ENCODE results near the gene TRA2A.

- TF ChIP-seq, protein P1, sequence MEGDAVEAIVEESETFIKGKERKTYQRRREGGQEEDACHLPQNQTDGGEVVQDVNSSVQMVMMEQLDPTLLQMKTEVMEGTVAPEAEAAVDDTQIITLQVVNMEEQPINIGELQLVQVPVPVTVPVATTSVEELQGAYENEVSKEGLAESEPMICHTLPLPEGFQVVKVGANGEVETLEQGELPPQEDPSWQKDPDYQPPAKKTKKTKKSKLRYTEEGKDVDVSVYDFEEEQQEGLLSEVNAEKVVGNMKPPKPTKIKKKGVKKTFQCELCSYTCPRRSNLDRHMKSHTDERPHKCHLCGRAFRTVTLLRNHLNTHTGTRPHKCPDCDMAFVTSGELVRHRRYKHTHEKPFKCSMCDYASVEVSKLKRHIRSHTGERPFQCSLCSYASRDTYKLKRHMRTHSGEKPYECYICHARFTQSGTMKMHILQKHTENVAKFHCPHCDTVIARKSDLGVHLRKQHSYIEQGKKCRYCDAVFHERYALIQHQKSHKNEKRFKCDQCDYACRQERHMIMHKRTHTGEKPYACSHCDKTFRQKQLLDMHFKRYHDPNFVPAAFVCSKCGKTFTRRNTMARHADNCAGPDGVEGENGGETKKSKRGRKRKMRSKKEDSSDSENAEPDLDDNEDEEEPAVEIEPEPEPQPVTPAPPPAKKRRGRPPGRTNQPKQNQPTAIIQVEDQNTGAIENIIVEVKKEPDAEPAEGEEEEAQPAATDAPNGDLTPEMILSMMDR (conservative IDR thresholded peaks at IDR 0.05), result no peak
- TF ChIP-seq EZH2 (IDR thresholded peaks at IDR 0.05; ENCODE audit: low read depth), result no peak
Observed at GRCh38 chr7:23474829-23475575, 56.8 kb downstream of the TRA2A start.

Measured in PC-9 (cell line).